HUES64 (cell line): Measurements from ENCODE around the gene MYBPHL.
A peak's percentile ranks its signal among the peaks of the same experiment; 100 is the strongest.

Source experiments
- H3K27ac ChIP-seq: 2 replicates; pipeline ENCODE4 v1.7.0; 2013; ENCODE audit warnings: low read depth, low read length, inconsistent platforms
- H3K27me3 ChIP-seq: 2 replicates; pipeline ENCODE4 v1.6.1; 2013; ENCODE audit warnings: mild to moderate bottlenecking, low read length; ENCODE audit not compliant: insufficient read depth
- H3K36me3 ChIP-seq: 2 replicates; pipeline ENCODE4 v1.6.1; 2013; ENCODE audit warnings: mild to moderate bottlenecking, low read length; ENCODE audit not compliant: insufficient read depth
- H3K4me1 ChIP-seq: 2 replicates; pipeline ENCODE4 v1.6.1; 2013; ENCODE audit warnings: mild to moderate bottlenecking, low read length, moderate library complexity; ENCODE audit not compliant: insufficient read depth
- H3K4me3 ChIP-seq: 2 replicates; pipeline ENCODE4 v1.5.1; 2013; ENCODE audit warnings: mild to moderate bottlenecking, low read length, moderate library complexity
- H3K9ac ChIP-seq: 2 replicates; pipeline ENCODE4 v1.6.1; 2013; ENCODE audit warnings: mild to moderate bottlenecking, low read depth, low read length
- H3K9me3 ChIP-seq: 2 replicates; pipeline ENCODE4 v1.6.1; 2013; ENCODE audit warnings: low read depth, low read length; ENCODE audit not compliant: insufficient read depth
- WGBS: fragments of 150-250, 120-280 bp; methylation state at CpG from one replicate; pipeline ENCODE4 v1.1.7; 2013; ENCODE audit warnings: missing lambda C conversion rate; 5-methylcytosine and 5-hydroxymethylcytosine counted together

MYBPHL gene

DNA sequence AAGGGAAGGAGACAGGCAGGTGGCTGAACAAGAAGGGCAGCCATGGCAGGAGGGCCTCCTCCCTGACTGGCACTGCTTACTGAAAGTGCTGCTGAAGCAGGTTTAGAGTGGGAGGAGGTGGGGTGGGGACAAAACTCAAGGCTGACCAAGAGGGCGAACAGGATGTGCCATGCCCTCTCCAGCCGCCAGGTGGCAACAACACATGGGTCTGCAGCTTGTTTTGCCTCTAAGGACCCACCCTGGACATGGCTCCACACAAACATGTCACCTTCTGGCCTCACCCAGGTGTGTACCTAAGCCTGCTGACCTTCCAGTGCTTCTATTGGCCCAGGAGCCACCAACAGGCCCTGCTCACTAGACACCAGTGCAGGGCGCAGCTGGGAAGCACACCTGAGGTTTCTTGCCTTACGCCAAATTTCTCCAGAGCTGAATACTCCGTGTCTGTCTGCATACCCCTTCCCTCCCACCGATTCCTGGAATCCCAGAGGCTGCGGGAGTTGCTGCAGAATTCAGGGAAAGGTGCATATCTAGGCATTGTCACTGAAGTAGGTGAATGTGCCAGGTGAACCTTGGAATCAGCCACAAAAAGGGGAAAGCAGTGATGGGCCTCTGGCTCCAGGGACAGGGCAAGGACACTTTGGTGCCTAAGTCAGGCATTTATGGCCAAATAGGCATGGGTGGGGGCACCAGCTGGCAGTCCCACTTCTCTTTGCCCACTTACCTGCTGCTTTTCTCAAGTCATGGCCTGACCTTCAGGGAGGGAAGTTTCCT is 29.2 kb downstream of the MYBPHL start:
- no peaks in the 10 kb centered on the region for H3K27me3 ChIP-seq
- H3K27ac ChIP-seq = no peak overlapping the region
- peaks cover 33% of the 10 kb centered on the region for H3K36me3 ChIP-seq
- no peaks in the 10 kb centered on the region for H3K9me3 ChIP-seq
- H3K9ac ChIP-seq = no peak overlapping the region
- no peak overlapping the region for H3K4me3 ChIP-seq
- 64% methylated on average over 7 of the region's 7 CpGs for WGBS
- peaks cover 26% of the 10 kb centered on the region for H3K4me1 ChIP-seq

DNA sequence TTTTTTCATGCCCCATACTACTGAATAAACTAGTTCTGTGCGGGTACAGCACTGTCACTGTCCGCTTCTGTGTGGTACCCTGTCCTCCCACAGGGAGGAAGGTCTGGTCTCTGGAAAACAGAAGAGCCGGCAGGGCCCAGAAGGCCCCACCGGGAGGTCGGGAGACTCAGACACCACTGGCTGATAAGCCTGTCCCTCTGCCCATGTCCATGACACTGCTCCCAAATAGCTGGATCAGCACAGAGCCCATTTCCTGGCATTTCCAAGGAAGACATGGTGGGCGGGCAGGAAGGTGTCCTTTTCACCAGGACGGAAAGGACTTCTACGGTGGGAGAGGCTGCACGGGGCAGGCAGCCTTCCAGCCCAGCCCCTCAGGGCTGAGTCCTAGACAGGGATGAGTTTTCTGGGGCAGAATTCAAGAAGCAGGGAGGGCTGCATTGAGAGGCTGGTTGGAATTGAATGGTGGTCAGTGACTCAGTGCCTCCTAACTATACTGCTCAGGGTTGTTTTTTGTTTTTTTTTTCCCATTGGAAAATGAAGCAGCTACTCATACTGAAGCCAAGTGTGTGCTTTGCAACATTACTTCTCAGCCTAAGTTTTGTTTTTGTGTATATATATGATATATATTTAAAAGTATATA is 31.0 kb downstream of the MYBPHL start:
- 0 out of 2 replicates have a peak overlapping the region, but pooled peaks have one; percentile 25 for H3K27ac ChIP-seq

DNA sequence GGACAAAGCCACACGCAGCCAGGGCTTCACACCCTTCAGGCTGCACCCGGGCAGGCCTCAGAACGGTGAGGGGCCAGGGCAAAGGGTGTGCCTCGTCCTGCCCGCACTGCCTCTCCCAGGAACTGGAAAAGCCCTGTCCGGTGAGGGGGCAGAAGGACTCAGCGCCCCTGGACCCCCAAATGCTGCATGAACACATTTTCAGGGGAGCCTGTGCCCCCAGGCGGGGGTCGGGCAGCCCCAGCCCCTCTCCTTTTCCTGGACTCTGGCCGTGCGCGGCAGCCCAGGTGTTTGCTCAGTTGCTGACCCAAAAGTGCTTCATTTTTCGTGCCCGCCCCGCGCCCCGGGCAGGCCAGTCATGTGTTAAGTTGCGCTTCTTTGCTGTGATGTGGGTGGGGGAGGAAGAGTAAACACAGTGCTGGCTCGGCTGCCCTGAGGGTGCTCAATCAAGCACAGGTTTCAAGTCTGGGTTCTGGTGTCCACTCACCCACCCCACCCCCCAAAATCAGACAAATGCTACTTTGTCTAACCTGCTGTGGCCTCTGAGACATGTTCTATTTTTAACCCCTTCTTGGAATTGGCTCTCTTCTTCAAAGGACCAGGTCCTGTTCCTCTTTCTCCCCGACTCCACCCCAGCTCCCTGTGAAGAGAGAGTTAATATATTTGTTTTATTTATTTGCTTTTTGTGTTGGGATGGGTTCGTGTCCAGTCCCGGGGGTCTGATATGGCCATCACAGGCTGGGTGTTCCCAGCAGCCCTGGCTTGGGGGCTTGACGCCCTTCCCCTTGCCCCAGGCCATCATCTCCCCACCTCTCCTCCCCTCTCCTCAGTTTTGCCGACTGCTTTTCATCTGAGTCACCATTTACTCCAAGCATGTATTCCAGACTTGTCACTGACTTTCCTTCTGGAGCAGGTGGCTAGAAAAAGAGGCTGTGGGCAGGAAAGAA is 32.0 kb downstream of the MYBPHL start:
- peaks cover 26% of the 10 kb centered on the region for H3K4me1 ChIP-seq
- H3K27me3 ChIP-seq = no peaks in the 10 kb centered on the region
- H3K36me3 ChIP-seq = peaks cover 22% of the 10 kb centered on the region
- 29% methylated on average over 23 of the region's 24 CpGs for WGBS
- no peaks in the 10 kb centered on the region for H3K9me3 ChIP-seq
- peak overlapping the region; percentile 63 for H3K27ac ChIP-seq
- H3K4me3 ChIP-seq = no peak overlapping the region
- peak overlapping the region; percentile 44 for H3K9ac ChIP-seq

More for the DNA sequence above, 31.0 kb downstream of the MYBPHL start:
- H3K9ac ChIP-seq = no peak overlapping the region
- H3K9me3 ChIP-seq = no peaks in the 10 kb centered on the region
- H3K4me1 ChIP-seq = peaks cover 26% of the 10 kb centered on the region
- WGBS = 58% methylated on average over 9 of the region's 9 CpGs
- peaks cover 28% of the 10 kb centered on the region for H3K36me3 ChIP-seq
- H3K4me3 ChIP-seq = no peak overlapping the region
- no peaks in the 10 kb centered on the region for H3K27me3 ChIP-seq

DNA sequence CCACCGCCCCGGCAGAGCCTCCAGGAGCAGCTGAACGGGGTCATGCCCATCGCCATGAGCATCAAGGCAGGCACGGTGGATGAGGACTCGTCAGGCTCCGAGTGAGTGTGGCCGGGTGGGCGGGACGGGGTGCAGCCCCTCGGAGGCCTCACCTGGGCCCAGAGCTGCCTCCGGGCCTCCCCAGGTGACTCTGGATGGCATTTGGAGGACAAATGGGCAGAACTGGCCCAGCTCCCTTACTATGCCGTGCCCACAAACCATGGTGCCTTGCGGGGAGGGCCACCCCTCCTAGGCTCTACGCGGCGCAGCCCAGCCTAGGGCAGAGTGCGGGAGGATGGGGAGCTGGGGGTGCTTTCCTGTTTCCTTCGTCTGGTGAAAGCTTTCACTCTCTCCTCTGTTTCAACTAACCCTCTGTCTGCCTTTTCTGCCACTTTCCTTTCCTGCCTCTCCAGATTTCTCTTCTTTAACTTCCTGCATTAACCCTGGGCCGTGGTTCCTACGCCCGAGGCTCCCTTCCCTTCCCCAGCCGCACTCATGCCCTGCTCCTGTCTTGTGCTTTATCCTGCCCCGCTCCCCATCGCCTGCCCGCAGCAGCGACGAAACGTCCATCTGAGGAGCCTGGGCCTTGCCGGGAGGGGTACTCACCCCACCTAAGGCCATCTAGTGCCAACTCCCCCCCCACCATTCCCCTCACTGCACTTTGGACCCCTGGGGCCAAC is 33.1 kb downstream of the MYBPHL start:
- Histone ChIP-seq H3K27me3 (no peaks in the 10 kb centered on the region), H3K4me3 (no peak overlapping the region), H3K4me1 (peaks cover 26% of the 10 kb centered on the region), H3K27ac (no peak overlapping the region; the same call in 1 of the 2 replicates), H3K9me3 (no peaks in the 10 kb centered on the region), H3K9ac (peak overlapping the region; percentile 34; the same call in 1 of the 2 replicates), H3K36me3 (peaks cover 25% of the 10 kb centered on the region)
- WGBS = 78% methylated on average over 30 of the region's 30 CpGs

DNA sequence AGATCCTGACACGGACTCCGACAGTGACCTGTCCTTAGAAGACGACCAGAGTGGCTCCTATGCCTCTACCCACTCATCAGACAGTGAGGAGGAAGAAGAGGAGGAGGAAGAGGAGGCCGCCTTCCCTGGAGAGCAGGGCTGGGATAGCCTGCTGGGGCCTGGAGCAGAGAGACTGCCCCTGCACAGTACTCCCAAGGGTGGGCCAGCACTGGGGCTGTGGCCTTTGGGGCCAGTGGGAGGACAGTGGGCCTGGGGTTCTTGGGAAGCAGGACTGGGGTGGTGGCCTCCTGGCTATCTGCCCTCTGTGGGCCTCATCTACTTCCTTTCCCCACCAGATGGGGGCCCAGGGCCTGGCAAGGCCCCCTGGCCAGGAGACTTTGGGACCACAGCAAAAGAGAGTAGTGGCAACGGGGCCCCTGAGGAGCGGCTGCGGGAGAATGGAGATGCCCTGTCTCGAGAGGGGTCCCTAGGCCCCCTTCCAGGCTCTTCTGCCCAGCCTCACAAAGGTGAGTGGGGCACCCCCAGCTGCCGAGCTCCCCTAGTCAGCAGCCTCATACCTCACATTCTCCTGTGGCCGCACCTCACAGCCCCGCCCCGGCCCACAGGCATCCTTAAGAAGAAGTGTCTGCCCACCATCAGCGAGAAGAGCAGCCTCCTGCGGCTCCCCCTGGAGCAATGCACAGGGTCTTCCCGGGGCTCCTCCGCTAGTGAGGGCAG is 33.8 kb downstream of the MYBPHL start:
- Histone ChIP-seq H3K36me3 (peaks cover 25% of the 10 kb centered on the region), H3K4me1 (peaks cover 26% of the 10 kb centered on the region), H3K9ac (no peak overlapping the region), H3K27ac (no peak overlapping the region), H3K27me3 (no peaks in the 10 kb centered on the region), H3K9me3 (no peaks in the 10 kb centered on the region), H3K4me3 (no peak overlapping the region)
- 89% methylated on average over 15 of the region's 16 CpGs for WGBS

DNA sequence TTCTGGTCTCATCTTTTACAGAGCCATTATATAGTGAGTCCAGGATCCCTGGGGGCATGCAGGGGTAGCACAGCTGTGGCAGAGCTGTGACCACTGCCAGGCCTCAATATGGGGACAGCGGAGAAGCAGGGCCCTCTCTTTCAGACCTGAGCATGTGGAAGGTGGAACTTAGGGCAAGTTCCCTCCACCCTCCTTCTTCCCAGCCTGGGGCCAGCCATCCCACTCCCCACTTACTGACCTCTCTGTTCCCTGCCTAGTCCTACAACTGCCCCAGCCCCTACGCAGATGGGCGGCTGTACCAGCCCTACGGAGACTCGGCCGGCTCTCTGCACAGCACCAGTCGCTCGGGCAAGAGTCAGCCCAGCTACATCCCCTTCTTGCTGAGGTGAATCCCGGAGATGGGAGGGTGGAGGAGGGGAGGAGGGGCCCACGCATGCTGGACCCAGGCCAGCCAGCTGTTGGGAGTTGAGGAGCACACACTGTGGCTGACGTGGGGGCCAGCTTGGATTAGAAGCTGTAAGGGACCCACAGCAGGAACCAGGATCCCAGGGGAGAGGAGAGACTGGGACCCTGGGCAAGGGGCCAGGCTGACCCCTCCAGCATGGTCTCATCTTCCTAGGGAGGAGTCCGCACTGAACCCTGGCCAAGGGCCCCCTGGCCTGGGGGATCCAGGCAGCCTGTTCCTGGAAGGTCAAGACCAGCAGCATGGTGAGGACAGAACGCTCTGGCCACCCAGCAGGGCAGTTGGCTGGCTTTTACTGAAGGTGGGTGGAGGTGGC is 34.6 kb downstream of the MYBPHL start:
- peaks cover 29% of the 10 kb centered on the region for H3K36me3 ChIP-seq
- WGBS = 96% methylated on average over 13 of the region's 13 CpGs
- H3K27ac ChIP-seq = no peak overlapping the region

DNA sequence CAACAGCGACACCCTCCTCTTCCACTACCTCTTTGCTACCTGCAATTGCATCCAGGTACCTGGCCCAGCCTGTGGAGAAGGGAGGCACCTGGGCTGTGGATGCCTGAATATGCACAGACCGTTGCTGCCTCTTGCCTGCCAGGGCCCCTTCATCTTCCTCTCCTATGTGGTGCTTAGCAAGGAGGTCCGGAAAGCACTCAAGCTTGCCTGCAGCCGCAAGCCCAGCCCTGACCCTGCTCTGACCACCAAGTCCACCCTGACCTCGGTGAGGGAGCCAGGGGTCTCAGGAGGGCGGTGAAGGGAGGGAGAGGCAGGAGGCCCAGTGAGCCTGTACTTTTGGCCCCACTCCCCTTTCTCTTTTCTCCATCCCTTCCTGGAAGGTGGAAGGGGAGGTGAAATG is 35.4 kb downstream of the MYBPHL start:
- H3K9me3 ChIP-seq = no peaks in the 10 kb centered on the region

More for the DNA sequence above, 34.6 kb downstream of the MYBPHL start:
- no peaks in the 10 kb centered on the region for H3K27me3 ChIP-seq
- no peak overlapping the region for H3K4me3 ChIP-seq
- H3K4me1 ChIP-seq = peaks cover 24% of the 10 kb centered on the region
- no peaks in the 10 kb centered on the region for H3K9me3 ChIP-seq
- no peak overlapping the region for H3K9ac ChIP-seq

DNA sequence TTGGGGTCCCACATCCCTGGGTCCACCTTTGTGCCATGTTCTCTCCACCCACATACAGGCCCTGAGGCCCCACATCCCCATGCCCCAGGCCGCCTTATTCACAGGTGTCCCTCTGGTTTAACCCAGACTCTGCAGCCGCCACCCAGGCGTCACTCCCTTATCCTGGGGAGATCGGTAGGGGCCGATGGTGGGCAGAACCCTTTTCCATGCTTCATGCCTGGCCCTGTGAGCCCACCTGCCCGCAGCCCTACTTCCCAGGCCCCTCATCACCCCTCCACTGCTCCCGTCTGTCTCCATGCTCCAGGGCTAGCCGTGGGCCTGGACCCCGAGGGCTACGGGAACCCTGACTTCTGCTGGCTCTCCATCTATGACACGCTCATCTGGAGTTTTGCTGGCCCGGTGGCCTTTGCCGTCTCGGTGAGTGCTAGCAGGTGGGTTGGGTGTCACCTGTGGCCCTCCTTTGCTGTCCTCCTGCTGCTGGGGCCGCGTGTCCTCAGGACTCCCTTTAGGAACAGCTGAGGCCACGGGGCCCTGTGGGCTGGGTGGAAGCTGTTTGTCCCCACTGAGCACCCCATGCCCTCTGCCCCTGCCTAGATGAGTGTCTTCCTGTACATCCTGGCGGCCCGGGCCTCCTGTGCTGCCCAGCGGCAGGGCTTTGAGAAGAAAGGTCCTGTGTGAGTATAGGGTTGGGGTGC is 36.0 kb downstream of the MYBPHL start:
- H3K4me1 ChIP-seq = peaks cover 19% of the 10 kb centered on the region
- H3K9me3 ChIP-seq = no peaks in the 10 kb centered on the region
- 97% methylated on average over 20 of the region's 20 CpGs for WGBS
- peaks cover 34% of the 10 kb centered on the region for H3K36me3 ChIP-seq
- H3K27me3 ChIP-seq = no peaks in the 10 kb centered on the region
- H3K9ac ChIP-seq = no peak overlapping the region
- no peak overlapping the region for H3K4me3 ChIP-seq
- no peak overlapping the region for H3K27ac ChIP-seq

More for the DNA sequence above, 35.4 kb downstream of the MYBPHL start:
- no peak overlapping the region for H3K27ac ChIP-seq
- H3K4me1 ChIP-seq = peaks cover 23% of the 10 kb centered on the region
- WGBS = 94% methylated on average over 5 of the region's 6 CpGs
- no peak overlapping the region for H3K9ac ChIP-seq
- H3K36me3 ChIP-seq = peaks cover 29% of the 10 kb centered on the region
- H3K27me3 ChIP-seq = no peaks in the 10 kb centered on the region
- no peak overlapping the region for H3K4me3 ChIP-seq

DNA sequence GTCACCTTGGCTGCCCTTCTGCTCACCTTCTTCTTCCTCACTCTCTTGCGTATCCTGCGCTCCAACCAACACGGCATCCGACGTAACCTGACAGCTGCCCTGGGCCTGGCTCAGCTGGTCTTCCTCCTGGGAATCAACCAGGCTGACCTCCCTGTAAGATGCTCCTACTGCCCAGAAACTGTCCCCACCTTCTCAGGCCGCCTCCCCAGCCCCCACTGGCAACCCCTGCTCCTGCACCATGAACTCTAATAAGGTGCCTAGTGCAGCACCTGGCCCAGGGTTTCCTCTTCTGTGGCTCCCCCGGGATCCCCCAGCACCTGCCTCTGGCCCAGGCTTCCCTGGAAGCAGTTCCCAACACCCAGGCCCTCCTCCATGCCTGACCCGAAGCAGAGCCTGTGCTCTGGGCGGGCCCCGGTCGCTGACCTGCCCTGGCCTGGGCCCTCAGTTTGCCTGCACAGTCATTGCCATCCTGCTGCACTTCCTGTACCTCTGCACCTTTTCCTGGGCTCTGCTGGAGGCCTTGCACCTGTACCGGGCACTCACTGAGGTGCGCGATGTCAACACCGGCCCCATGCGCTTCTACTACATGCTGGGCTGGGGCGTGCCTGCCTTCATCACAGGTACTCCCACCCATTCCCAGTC is 36.7 kb downstream of the MYBPHL start:
- H3K9ac ChIP-seq = no peak overlapping the region
- H3K9me3 ChIP-seq = no peaks in the 10 kb centered on the region
- peaks cover 41% of the 10 kb centered on the region for H3K36me3 ChIP-seq
- H3K27me3 ChIP-seq = no peaks in the 10 kb centered on the region
- H3K27ac ChIP-seq = no peak overlapping the region
- H3K4me1 ChIP-seq = peaks cover 13% of the 10 kb centered on the region
- WGBS = 92% methylated on average over 17 of the region's 17 CpGs
- no peak overlapping the region for H3K4me3 ChIP-seq
